Mucosa of rectum (tissue), 2 donors: ENCODE measurements around the gene SCAF8.

Source experiments
- H3K27ac ChIP-seq, 2 donors: one replicate each; pipeline ENCODE4 v1.7.0; 2013; ENCODE audit warnings: inconsistent platforms in 2 of 2, low read depth in 2 of 2, low read length in 2 of 2
- H3K27me3 ChIP-seq, 2 donors: one replicate each; pipeline ENCODE4 v1.7.0; 2013; ENCODE audit warnings: low read length in 2 of 2; ENCODE audit not compliant: control insufficient read depth in 2 of 2, insufficient read depth in 2 of 2
- H3K36me3 ChIP-seq, 2 donors: one replicate each; pipeline ENCODE4 v1.7.0; 2013; ENCODE audit warnings: low read length in 2 of 2; ENCODE audit not compliant: control insufficient read depth in 2 of 2, insufficient read depth in 2 of 2
- H3K4me1 ChIP-seq, 2 donors: one replicate each; pipeline ENCODE4 v1.7.0; 2013; ENCODE audit warnings: low read length in 2 of 2, mild to moderate bottlenecking in 1 of 2; ENCODE audit not compliant: control insufficient read depth in 2 of 2, insufficient read depth in 2 of 2
- H3K4me3 ChIP-seq, 2 donors: one replicate each; pipeline ENCODE4 v1.7.0; 2013; ENCODE audit warnings: low read length in 2 of 2
- H3K9ac ChIP-seq, 2 donors: one replicate each; pipeline ENCODE4 v1.7.0; 2013; ENCODE audit warnings: low read length in 2 of 2, low read depth in 1 of 2, mild to moderate bottlenecking in 1 of 2
- H3K9me3 ChIP-seq, 2 donors: one replicate each; pipeline ENCODE4 v1.7.0; 2013; ENCODE audit warnings: low read length in 2 of 2; ENCODE audit not compliant: control insufficient read depth in 2 of 2
- donor health status: healthy.
- donor health status: Normal muscosa, but diverticular disease.

Gene SCAF8

GRCh38 chr6:154830771-154831170, 97.6 kb downstream of the SCAF8 start:
- H3K4me1 ChIP-seq, result no peaks in the 10 kb centered on the region
- no peaks in the 10 kb centered on the region for H3K9me3 ChIP-seq
- peaks cover 35 to 50% of the 10 kb centered on the region in 2 donors for H3K36me3 ChIP-seq
- no peak overlapping the region for H3K4me3 ChIP-seq
- H3K27me3 ChIP-seq, result no peaks in the 10 kb centered on the region
- no peak overlapping the region for H3K27ac ChIP-seq
- no peak overlapping the region for H3K9ac ChIP-seq

DNA sequence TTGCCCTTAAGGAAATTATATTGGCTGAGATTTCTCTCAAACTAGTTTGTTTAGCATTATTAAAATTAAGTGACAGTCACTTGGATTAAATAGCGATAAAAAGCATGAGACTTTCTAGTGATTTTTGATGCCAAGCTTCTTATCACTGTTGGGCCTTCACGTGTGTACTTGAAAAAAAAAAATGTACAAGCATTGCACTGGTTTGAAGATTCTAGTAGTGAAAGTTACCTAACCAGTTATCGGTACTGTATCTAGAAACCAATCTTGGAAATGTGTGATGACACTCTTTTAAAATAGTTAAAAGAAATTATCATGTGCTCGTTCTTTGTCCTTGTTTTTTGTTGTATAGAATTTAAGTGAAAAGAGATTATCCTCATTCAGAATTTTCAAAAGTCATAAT, 102.1 kb downstream of the SCAF8 start:
- no peaks in the 10 kb centered on the region for H3K4me1 ChIP-seq
- H3K4me3 ChIP-seq, result no peak overlapping the region
- H3K9me3 ChIP-seq, result no peaks in the 10 kb centered on the region
- H3K27ac ChIP-seq, result no peak overlapping the region
- no peaks in the 10 kb centered on the region for H3K27me3 ChIP-seq
- H3K9ac ChIP-seq, result no peak overlapping the region
- H3K36me3 ChIP-seq, result peaks cover 24% of the 10 kb centered on the region in 2 donors

DNA sequence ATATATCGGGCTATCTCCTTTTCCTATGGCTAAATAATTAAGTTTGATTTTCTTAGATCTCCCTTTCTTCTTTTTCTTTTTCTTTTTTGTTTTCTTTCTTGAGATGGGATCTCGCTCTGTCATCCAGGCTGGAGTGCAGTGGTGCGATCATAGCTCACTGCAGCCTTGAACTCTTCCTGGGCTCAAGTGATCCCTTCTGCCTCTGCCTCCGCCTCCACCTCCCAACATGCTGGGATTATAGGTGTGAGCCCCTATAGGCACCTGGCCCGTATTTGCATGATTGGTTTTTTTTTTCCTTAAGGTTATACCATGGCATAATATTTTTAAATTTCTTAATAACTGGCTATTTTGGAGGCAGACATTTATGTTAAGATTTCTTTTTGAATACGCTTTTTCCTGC, 106.3 kb downstream of the SCAF8 start:
- Histone ChIP-seq H3K27ac (no peak overlapping the region), H3K27me3 (no peaks in the 10 kb centered on the region), H3K4me1 (no peaks in the 10 kb centered on the region), H3K4me3 (no peak overlapping the region), H3K36me3 (no peaks in the 10 kb centered on the region), H3K9me3 (no peaks in the 10 kb centered on the region), H3K9ac (no peak overlapping the region)

- Histone ChIP-seq H3K27ac (no peak overlapping the region), H3K27me3 (no peaks in the 10 kb centered on the region), H3K9me3 (no peaks in the 10 kb centered on the region), H3K36me3 (no peaks in the 10 kb centered on the region), H3K9ac (no peak overlapping the region), H3K4me3 (no peak overlapping the region), H3K4me1 (no peaks in the 10 kb centered on the region)
Observed at GRCh38 chr6:154840363-154840762, 107.1 kb downstream of the SCAF8 start.

- Histone ChIP-seq H3K36me3 (no peaks in the 10 kb centered on the region), H3K9ac (no peak overlapping the region), H3K27me3 (no peaks in the 10 kb centered on the region), H3K4me1 (no peaks in the 10 kb centered on the region), H3K4me3 (no peak overlapping the region), H3K27ac (no peak overlapping the region), H3K9me3 (no peaks in the 10 kb centered on the region)
Observed at GRCh38 chr6:154841109-154841508, 107.9 kb downstream of the SCAF8 start.

DNA sequence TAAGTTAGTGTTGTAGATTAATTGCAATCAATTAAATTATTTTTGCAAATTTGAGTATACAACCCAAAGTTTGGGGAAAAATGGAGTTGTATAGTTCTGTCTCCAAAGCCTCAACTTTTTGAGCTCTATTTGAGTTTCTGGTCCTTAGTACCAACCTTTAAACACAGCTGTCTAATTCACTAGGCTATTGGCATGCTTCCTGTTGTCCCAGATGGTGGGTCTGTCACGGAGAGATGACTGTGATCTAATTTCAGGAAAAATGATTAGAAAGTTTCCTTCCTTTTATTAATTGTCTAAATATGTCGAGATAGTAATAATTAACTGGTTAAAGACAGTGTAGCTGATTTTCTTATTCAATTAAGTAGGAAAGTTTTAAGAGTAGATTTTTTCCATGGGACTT, 109.6 kb downstream of the SCAF8 start:
- no peaks in the 10 kb centered on the region for H3K4me1 ChIP-seq
- H3K9ac ChIP-seq, result no peak overlapping the region
- H3K9me3 ChIP-seq, result no peaks in the 10 kb centered on the region
- no peak overlapping the region for H3K27ac ChIP-seq
- H3K27me3 ChIP-seq, result no peaks in the 10 kb centered on the region
- H3K4me3 ChIP-seq, result no peak overlapping the region
- H3K36me3 ChIP-seq, result peaks cover 0 to 3% of the 10 kb centered on the region in 2 donors

DNA sequence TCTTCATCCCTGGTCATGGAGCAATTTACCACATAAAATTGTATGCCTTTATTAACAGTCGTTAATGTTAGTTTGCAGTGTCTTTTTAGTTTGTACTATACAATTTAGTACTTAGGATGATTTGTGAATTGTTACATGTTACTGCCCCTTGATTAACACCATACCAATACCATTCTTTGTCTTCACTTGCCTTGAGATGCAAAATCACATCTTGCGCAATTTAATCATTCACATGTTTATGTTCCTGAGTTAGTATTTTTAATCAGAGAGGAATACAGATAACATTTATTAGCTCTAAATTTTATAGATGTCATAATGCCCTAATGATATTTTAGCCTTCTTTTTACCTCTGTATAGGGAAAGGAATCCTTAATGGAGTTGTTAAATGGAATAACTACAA, 114.1 kb downstream of the SCAF8 start:
- no peaks in the 10 kb centered on the region for H3K27me3 ChIP-seq
- H3K9me3 ChIP-seq, result no peaks in the 10 kb centered on the region
- H3K36me3 ChIP-seq, result peaks cover 0 to 3% of the 10 kb centered on the region in 2 donors

GRCh38 chr6:154848580-154848979, 115.4 kb downstream of the SCAF8 start:
- no peak overlapping the region for H3K27ac ChIP-seq
- H3K9me3 ChIP-seq, result no peaks in the 10 kb centered on the region
- no peak overlapping the region for H3K4me3 ChIP-seq
- H3K9ac ChIP-seq, result no peak overlapping the region
- peaks cover 0 to 3% of the 10 kb centered on the region in 2 donors for H3K36me3 ChIP-seq
- H3K4me1 ChIP-seq, result no peaks in the 10 kb centered on the region
- no peaks in the 10 kb centered on the region for H3K27me3 ChIP-seq

More for the DNA sequence above, 114.1 kb downstream of the SCAF8 start:
- no peak overlapping the region for H3K4me3 ChIP-seq
- no peaks in the 10 kb centered on the region for H3K4me1 ChIP-seq
- H3K9ac ChIP-seq, result no peak overlapping the region
- H3K27ac ChIP-seq, result no peak overlapping the region

GRCh38 chr6:154849475-154849874, 116.3 kb downstream of the SCAF8 start:
- no peak overlapping the region for H3K9ac ChIP-seq
- H3K27ac ChIP-seq, result no peak overlapping the region
- no peaks in the 10 kb centered on the region for H3K4me1 ChIP-seq
- peaks cover 0 to 3% of the 10 kb centered on the region in 2 donors for H3K36me3 ChIP-seq
- no peaks in the 10 kb centered on the region for H3K9me3 ChIP-seq
- H3K27me3 ChIP-seq, result no peaks in the 10 kb centered on the region
- no peak overlapping the region for H3K4me3 ChIP-seq

GRCh38 chr6:154852687-154853086, 119.5 kb downstream of the SCAF8 start:
- Histone ChIP-seq H3K36me3 (no peaks in the 10 kb centered on the region), H3K9ac (no peak overlapping the region), H3K4me3 (no peak overlapping the region), H3K27ac (no peak overlapping the region), H3K4me1 (no peaks in the 10 kb centered on the region), H3K9me3 (no peaks in the 10 kb centered on the region), H3K27me3 (no peaks in the 10 kb centered on the region)

GRCh38 chr6:154857529-154857928, 124.3 kb downstream of the SCAF8 start:
- Histone ChIP-seq H3K36me3 (peaks cover 0 to 2% of the 10 kb centered on the region in 2 donors), H3K27me3 (no peaks in the 10 kb centered on the region), H3K9ac (no peak overlapping the region), H3K27ac (no peak overlapping the region), H3K4me1 (no peaks in the 10 kb centered on the region), H3K4me3 (no peak overlapping the region), H3K9me3 (no peaks in the 10 kb centered on the region)
